Ishikawa (cell line): ENCODE data around the gene ZNF22.
A peak's percentile ranks its signal among the peaks of the same experiment; 100 is the strongest.

Experiments used
- CEBPB ChIP-seq: IDR thresholded peaks from 2 replicates; pipeline ENCODE4 v1.6.1; 2012
- CREB1 ChIP-seq: IDR thresholded peaks from 2 replicates; pipeline ENCODE4 v1.6.1; 2012; ENCODE audit warnings: low read depth
- EGR1 ChIP-seq: IDR thresholded peaks from 2 replicates; pipeline ENCODE4 v1.6.1; 2012
- EP300 ChIP-seq: IDR thresholded peaks from 2 replicates; pipeline ENCODE4 v1.6.1; 2012; ENCODE audit warnings: borderline replicate concordance
- FOXM1 ChIP-seq: IDR thresholded peaks from 2 replicates; pipeline ENCODE4 v1.6.1; 2012; ENCODE audit warnings: low read depth, borderline replicate concordance
- NFIC ChIP-seq: IDR thresholded peaks from 2 replicates; pipeline ENCODE4 v1.6.1; 2012
- RAD21 ChIP-seq: IDR thresholded peaks from 2 replicates; pipeline ENCODE4 v1.6.1; 2012; ENCODE audit warnings: low read depth
- REST ChIP-seq: IDR thresholded peaks from 2 replicates; pipeline ENCODE4 v1.6.1; 2012; ENCODE audit warnings: low read depth, mild to moderate bottlenecking
- TAF1 ChIP-seq: IDR thresholded peaks from 2 replicates; pipeline ENCODE4 v1.6.1; 2012; ENCODE audit warnings: low read depth, mild to moderate bottlenecking
- TCF12 ChIP-seq: IDR thresholded peaks from 2 replicates; pipeline ENCODE4 v1.6.1; 2012; ENCODE audit warnings: low read depth
- TEAD4 ChIP-seq: IDR thresholded peaks from 2 replicates; pipeline ENCODE4 v1.6.1; 2012
- USF1 ChIP-seq: IDR thresholded peaks from 2 replicates; pipeline ENCODE4 v1.6.1; 2012
- YY1 ChIP-seq: IDR thresholded peaks from 2 replicates; pipeline ENCODE4 v1.6.1; 2012; ENCODE audit warnings: low read depth
- ZBTB7A ChIP-seq: IDR thresholded peaks from 2 replicates; pipeline ENCODE4 v1.6.1; 2012; ENCODE audit warnings: low read depth

ZNF22 gene

GRCh38 chr10:45000752-45001380 lies at the start of gene ZNF22:
TSS of gene ZNF22 (plus strand) at chr10:45000923. CDS start at chr10:45003369, 2,446 bp downstream.
- no peak for TF ChIP-seq NFIC
- 0 out of 2 replicates have a peak, but pooled peaks have one; percentile 5 for TF ChIP-seq TAF1
- 0 out of 2 replicates have a peak, but pooled peaks have one; percentile 21 for TF ChIP-seq TCF12
- no peak for TF ChIP-seq EGR1

GRCh38 chr10:44951576-44952226 lies 49.0 kb upstream of the ZNF22 start:
- TF ChIP-seq EP300 (no peak), YY1 (no peak), CREB1 (no peak), NFIC (no peak)

- TF ChIP-seq FOXM1 (no peak), NFIC (no peak), USF1 (no peak), TAF1 (no peak)
Observed at GRCh38 chr10:44952779-44953231, 47.9 kb upstream of the ZNF22 start.

GRCh38 chr10:44954042-44954441 lies 46.7 kb upstream of the ZNF22 start:
- TF ChIP-seq EP300 (no peak), ZBTB7A (no peak), EGR1 (no peak), RAD21 (no peak), REST (no peak), TEAD4 (no peak)

GRCh38 chr10:44954962-44955361 lies 45.8 kb upstream of the ZNF22 start:
- TF ChIP-seq YY1 (no peak), NFIC (no peak)

GRCh38 chr10:44955413-44956070 lies 45.2 kb upstream of the ZNF22 start:
- TF ChIP-seq EP300 (no peak), TEAD4 (no peak)

GRCh38 chr10:44956226-44956625 lies 44.5 kb upstream of the ZNF22 start:
- TF ChIP-seq CREB1 = no peak
- no peak for TF ChIP-seq NFIC
- no peak for TF ChIP-seq RAD21
- no peak for TF ChIP-seq TCF12
- no peak for TF ChIP-seq YY1
- TF ChIP-seq EGR1 = no peak
- TF ChIP-seq USF1 = no peak

- TF ChIP-seq ZBTB7A (no peak), CEBPB (no peak)
Observed at GRCh38 chr10:44956717-44957706, 43.7 kb upstream of the ZNF22 start.
